ENCODE measurements around the gene SLC44A3. TPM values are rescaled to one million over a fixed set of nuclear protein-coding genes. Genes with fewer than 3 reads are reported as not detected.

Gene SLC44A3
- total RNA-seq, 2 experiments from 2014 or later = 0.27 to 0.36 TPM

GRCh38 chr1:94942171-94943128 lies 122.3 kb downstream of the SLC44A3 start:
- intact Hi-C loops (cut with DNase I, micrococcal nuclease) = no loop called here
- Mint-ChIP-seq H3K4me1 (ENCODE audit: low read depth) (no peaks in the 10 kb centered on the region), H3K9me3 (no peaks in the 10 kb centered on the region), H3K4me3 (no peak overlapping the region), H3K27ac (no peak overlapping the region), H3K36me3 (ENCODE audit: low read depth) (no peaks in the 10 kb centered on the region), H3K27me3 (peaks cover 9% of the 10 kb centered on the region)
- no peak for ATAC-seq (ENCODE audit: poor library complexity)
- no peak overlapping the region for H3K27ac ChIP-seq (ENCODE audit: low read depth in 1 of 2, low read length in 2 of 2)
- CTCF ChIA-PET = interaction anchor here (1.0 kb wide), 1 partner anchor 14 kb away, joined by 3 read pairs; no protein-coding TSS in a partner anchor
- POLR2A ChIA-PET = no interaction called here
- no peaks in the 10 kb centered on the region for H3K27me3 ChIP-seq (ENCODE audit: control insufficient read depth in 1 of 2, insufficient read depth in 2 of 2, low read length in 2 of 2)
- DNase-seq = no peak
- no peaks in the 10 kb centered on the region for H3K4me1 ChIP-seq (ENCODE audit: insufficient read depth, low read length)
- H3K4me3 ChIP-seq (ENCODE audit: low read length) = no peak overlapping the region
- H3K36me3 ChIP-seq (ENCODE audit: insufficient read depth, low read length) = no peaks in the 10 kb centered on the region
- TF ChIP-seq CTCF (IDR thresholded peaks at IDR 0.05) = no peak
- no peaks in the 10 kb centered on the region for H3K9me3 ChIP-seq (ENCODE audit: control insufficient read depth in 1 of 2, insufficient read depth in 1 of 2, low read length in 2 of 2)

Other genes with a start within 250 kb of the SLC44A3 start
- gene CNN3, start 106.8 kb downstream of the SLC44A3 start, total RNA-seq = 1 to 10 TPM; 1.1 to 1.4 TPM